GM19455 (cell line): ENCODE results near the gene SORCS2.
"Not testable (repeated sequence)": the region's sequence is repeated elsewhere in the genome, so short reads cannot be mapped to it uniquely, and the experiment has no call there.

Source experiments
- ATAC-seq: cut with Tn5 transposase; IDR thresholded peaks from one replicate; pipeline ENCODE4 v1.9.1; 2021; ENCODE audit not compliant: unreplicated experiment

SORCS2 gene

DNA sequence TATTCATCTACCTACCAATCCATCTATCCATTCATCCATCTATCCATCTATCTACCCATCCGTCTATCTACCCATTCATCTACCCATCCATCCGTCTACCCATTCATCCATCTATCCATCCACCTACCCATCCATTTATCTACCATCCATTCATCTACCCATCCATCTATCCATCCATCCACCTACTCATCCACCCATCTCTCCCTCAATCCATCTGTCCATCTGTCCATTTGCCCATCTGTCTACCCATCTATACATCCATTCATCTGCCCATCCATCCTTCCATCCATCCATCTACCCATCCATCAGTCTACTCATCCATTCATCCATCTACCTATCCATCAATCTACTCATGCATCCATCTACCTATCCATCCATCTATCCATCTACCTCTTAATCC is 369.2 kb downstream of the SORCS2 start:
- ATAC-seq, result no peak

DNA sequence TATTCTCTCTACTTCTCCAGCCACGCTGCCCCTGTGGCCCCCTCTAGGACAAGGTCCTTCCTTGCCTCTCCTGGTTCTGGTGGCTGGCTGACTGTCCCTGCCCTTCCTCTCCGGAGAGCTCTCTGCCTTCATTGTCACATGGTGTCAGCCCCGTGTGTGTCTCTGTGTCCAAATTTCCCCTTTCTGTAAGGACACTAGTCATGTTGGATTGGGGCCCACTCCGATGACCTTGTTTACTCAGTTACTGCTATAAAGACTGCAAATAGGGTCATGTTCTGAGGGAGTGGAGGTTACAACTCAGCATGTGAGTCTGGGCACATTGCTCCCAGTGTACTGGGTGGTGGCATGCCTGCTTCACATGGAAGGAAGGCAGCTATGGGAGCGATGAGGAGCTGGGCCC is 371.9 kb downstream of the SORCS2 start:
- ATAC-seq, result no peak

DNA sequence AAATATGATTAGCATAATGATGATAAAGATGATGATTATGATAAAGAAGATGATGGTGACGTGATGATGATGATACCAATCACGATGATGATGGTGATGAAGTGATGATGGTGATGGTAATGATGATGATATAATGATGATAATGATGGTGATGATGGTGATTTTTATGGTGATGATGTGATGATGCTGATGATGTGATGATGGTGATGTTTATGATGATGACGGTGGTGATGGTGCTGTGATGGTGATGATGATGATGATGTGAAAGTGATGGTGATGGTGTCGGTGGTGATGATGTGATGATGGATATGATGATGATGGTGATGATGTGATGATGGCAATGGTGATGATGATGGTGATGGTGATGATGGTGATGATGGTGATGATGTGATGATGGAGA is 373.1 kb downstream of the SORCS2 start:
- ATAC-seq, result no peak

DNA sequence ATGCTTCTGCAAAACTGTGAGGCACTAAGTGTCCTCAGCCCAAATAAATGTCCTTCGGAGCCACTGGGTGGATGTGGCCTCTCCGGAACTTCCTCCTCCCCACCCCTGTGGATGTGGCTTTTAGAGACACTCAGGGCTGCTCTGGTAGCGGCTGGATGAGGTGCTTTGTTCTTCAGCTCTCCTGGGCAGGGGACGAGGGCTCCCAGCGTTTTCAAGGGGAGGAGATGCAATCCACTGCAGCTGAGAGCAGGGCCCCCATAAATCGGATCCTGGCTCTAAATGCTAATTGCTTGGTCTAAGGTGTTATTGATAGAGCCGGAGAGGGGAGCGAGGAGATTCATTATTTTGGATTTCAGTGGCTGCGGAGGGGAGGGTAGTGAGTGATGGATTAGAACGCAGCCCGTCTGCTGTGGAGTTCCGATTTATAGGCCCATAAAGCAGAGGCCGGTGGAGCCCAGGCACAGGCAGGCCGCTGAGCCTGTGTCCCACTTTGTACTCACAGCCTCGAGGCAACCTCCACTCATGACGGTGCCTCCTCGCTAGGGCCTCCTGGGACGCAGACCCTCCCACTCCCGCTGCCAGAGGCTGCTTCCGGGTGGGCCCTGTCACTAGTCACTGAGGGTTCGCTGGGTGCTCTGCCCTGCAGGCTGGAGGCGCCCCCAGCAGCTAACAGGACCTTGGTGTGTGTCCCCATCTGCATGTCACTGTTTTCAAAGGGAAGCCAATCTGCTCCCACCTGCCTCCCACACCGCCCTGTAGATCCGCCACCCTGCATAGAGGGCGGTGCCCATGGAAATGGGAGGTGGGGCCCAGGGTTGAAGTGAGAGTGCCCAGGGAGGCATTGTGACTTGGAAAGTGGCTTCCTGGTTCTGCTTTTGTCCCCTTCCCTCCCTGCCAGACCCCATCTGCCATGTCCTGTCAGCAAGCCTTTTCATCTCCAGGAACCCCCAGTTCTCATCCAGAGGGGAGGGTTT is 377.8 kb downstream of the SORCS2 start:
- ATAC-seq, result no peak

DNA sequence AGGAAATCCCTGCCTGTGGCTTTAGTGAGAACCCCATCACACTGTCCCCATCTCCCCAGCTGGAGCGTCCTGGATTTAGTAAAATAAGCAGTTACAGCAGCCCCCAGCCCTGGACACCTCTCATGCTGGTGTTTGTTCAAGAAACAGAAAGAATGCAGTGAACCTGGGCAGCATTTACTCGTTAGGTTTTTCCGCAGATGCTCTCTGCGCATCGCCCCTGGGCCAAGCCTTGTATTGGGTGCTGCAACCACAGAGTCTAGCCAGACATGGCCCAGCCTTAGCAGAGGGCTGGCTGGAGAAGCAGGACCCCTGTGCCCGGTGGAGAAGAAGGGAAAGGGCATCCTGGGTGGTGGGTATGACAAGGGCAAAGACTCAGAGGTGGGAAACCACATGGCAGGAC is 378.7 kb downstream of the SORCS2 start:
- ATAC-seq, result no peak

DNA sequence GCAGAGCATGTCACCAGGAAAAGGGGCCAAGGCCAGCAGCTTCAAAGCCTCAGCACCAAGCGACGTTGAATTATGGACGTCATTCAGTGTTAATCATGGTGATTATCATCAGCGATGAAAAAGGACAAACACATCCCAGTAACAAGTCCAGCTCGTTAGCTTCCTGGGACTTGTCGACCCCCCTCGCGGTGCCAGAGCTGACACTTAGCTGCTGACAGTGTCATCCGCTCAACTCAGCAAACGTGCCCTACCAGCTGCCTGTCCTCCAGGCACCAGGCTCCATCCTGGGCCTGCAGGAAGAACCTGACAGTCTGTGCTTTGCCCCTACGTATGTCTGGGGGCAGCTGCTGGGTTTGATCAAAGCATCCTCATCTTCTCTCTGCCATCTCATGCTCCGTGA is 379.4 kb downstream of the SORCS2 start:
- no peak for ATAC-seq

DNA sequence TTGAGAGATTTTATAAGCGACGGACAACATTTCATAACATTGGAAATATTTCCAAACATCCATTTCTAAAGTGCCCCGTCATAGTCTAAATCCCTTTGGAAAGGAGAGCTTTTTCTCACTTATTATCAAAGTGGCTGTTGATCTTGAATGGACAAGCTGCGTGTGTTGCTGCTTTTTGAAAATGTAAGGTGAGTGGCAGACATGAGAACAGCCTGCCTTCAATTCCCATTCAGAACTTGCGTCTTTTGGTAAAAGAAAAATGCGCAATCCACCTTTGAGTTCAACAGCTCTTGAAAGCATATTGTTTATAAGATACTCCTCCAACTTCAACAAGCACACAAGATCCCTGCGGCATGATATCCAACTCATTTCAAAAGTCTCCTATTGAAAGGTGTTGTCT is 380.6 kb downstream of the SORCS2 start:
- ATAC-seq, result no peak

DNA sequence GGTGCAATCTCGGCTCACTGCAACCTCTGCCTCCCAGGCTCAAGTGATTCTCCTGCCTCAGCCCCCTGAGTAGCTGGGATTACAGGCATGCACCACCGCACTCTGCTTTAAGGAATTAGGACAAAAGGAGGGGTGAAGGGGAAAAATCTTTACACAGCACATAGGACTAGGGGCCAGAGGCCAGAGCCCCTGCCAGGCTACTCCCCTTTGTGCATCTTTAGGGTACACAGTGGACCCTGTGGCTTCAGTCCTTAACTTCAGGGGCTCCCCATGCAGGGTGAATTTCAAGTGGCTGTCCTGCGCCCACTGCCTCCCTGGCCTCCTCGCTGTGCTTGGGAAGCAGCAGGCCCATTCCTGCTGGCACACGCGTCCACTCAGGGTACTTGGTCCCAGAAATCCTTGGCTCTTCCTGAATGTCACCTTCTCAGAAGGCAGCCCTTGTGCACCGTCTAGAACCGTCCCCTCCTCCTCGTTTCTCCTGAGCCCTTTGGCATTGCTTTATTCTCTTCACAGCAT is 381.3 kb downstream of the SORCS2 start:
- no peak for ATAC-seq

DNA sequence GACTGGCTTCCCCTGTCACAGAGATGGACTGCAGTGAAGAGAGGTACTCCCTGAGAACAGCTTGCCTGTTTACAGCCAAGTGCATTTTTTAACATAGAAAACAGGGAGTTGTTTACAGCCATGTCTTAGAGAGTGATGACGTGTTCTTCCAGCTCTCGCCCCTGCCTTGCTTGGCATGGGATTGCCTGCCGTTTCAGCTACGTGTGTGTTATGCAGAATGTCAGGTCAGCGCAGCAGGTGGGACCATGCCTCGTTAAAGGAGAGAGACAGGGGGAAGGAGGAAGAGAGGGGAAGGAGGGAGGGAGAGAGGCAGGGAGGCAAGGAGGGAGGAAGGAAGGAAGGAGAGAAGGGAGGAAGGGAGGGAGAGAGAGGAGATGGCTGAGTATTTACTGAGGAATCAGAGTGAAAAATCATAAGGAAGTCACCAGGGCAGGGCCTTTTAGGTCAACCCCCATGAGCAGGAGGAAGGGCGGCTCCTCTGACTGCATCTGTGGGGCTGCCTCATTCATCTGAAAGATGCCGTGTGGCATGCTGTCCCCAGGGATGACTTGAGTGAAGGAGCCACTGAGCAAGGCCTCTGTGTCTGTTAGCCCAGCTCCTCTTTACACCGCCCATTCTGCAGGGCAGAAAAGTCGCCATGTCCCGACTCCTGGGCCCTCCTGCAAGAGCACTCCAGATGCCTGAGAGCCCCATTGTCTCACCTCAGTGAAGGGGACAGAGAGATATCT is 382.1 kb downstream of the SORCS2 start:
- no peak for ATAC-seq

DNA sequence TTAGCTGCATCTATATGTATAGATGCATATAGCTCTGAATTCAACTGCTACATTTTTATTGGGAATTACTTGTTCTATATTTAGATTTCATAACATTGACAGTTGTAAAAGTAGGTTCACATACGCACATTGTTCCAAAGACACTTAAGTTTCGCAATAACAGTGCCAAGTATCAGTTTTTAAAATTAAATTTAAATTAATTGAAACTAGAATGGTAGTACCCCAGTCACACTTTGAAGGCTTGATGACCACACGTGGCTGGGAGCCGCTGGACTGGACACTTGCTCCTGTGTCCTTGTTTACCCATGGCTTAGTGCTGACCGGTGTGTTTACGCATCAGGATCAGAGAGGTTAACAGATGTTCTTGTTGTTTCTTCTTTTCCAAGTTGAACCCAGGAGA is 383.1 kb downstream of the SORCS2 start:
- no peak for ATAC-seq

DNA sequence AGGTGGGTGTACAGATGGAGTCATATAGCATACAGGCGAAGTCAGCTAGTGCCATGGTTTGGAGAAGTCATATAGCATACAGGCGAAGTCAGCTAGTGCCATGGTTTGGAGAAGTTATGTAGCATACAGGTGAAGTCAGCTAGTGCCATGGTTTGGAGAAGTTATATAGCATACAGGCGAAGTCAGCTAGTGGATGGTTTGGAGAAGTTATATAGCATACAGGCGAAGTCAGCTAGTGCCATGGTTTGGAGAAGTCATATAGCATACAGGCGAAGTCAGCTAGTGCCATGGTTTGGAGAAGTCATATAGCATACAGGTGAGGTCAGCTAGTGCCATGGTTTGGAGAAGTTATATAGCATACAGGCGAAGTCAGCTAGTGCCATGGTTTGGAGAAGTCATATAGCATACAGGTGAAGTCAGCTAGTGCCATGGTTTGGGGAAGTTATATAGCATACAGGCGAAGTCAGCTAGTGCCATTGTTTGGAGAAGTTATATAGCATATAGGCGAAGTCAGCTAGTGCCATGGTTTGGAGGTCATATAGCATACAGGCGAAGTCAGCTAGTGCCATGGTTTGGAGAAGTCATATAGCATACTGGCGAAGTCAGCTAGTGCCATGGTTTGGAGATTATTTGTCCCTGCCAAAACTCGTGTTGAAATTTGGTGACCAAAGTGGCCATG is 385.2 kb downstream of the SORCS2 start:
- not testable (repeated sequence) for ATAC-seq

DNA sequence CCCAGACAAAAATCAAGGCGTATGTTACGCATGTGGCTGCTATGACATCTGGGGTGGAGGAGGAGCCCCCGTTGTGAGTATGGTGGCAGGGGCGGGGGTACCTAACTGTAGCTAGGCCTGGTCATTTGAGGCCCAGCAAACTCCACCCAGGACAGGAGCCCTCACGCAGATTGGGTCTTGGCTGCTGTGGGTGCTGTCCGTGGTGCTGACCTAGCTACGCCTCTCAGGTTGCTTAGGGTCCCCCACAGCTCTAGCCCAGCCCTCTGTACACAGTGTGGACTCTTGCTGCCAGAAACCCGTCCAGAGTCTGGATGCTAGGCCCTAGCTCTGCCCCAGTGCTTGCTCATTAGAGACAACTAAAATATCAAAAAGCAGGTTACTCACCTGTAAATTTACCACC is 389.1 kb downstream of the SORCS2 start:
- no peak for ATAC-seq

DNA sequence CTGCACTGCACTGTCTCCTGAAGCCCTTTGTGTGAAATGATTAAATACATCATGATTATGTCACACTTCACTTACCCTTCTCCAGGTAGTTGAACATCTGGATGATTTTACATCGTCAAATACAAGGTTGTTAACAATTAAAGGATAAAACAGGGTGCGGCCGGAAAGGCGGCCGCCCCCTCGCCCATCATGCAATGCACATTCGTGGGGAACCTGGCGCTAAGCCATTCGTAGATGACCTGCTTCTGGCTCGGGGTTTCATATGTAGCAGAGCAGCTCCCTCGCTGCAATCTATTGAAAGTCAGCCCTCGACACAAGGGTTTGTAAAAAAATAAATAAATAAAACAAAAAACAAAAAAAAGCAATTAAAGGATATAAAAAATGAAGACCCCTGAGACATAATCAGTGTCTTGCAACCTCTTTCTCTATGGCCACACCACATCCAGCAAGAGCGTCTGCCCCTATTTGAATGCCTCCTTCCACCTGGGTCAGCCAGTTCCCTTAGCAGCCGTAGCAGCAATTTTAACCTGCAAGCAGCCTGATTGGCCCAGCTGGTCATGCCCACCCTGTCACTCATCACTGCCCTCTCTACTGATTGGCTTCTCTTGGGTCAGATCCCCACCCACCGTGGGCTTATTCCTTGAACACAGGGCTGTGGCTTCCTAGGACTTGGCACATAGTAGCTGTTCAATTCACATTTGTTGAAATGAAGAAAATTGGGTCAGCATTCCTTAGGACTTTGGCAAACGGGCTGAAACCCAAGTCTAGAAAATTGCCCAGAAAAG is 390.2 kb downstream of the SORCS2 start:
- ATAC-seq, result no peak

DNA sequence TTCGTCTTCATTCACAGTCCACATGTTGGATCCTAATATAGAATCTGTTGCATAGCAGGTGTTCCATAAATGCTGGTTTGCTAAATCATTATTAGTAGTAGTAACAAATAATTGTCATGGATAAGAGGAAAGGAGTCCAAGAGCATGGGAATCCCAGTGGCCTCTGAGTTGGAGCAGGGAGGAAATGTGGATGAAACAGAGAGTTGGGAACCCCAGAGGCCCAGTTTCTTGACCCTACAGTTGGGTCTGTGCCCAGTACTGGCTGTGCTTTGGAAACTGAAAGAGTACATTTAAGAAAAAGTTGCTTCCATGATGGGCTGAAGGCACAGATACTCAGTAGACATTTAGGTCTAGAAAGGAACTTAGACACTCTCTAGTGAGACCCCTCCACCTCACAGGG is 391.8 kb downstream of the SORCS2 start:
- ATAC-seq, result no peak

DNA sequence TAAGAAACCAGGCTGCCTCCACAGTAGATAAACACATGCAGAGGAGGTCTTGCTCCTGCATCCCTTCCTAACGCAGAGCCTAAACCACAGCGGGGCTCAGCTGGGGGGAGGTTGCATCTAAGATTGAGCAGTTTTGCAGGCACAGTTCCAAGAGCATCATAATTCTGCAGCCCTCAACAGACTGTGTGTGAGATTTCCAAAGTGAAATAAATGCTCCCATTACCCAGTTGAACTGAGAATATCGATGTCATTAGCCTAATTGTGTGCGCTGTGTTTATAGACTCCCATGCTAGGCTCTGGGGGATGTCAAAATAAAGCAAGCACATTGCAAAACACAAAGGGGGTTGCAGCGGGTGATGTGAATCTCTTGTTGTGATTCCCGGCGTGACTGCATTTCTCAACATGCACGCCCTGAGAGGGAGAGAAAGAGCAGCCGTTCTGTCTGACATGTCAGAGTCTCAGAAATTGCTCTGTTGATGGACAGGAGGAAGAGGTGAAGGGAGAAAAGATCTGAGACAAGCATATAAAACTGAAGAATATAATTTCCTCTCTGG is 392.3 kb downstream of the SORCS2 start:
- no peak for ATAC-seq

DNA sequence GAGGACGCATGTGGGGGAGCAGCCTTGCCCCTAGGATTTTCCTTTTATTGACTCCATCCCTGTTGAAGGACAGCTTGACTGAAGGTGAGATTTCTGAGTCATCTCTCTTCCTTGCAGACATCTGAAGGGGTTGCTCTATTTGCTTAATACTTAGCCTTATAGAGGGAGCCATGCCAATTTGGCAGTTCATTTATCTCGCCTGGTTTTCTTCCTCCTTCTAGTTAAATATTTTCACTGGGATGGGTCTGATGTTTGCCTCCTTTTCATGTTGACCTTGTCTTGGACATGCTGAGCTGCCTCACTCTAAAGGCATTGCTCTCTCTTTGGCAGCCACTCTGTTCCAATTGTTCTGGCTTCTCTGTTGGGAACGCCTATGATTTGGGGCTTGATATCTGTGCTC is 393.4 kb downstream of the SORCS2 start:
- no peak for ATAC-seq

DNA sequence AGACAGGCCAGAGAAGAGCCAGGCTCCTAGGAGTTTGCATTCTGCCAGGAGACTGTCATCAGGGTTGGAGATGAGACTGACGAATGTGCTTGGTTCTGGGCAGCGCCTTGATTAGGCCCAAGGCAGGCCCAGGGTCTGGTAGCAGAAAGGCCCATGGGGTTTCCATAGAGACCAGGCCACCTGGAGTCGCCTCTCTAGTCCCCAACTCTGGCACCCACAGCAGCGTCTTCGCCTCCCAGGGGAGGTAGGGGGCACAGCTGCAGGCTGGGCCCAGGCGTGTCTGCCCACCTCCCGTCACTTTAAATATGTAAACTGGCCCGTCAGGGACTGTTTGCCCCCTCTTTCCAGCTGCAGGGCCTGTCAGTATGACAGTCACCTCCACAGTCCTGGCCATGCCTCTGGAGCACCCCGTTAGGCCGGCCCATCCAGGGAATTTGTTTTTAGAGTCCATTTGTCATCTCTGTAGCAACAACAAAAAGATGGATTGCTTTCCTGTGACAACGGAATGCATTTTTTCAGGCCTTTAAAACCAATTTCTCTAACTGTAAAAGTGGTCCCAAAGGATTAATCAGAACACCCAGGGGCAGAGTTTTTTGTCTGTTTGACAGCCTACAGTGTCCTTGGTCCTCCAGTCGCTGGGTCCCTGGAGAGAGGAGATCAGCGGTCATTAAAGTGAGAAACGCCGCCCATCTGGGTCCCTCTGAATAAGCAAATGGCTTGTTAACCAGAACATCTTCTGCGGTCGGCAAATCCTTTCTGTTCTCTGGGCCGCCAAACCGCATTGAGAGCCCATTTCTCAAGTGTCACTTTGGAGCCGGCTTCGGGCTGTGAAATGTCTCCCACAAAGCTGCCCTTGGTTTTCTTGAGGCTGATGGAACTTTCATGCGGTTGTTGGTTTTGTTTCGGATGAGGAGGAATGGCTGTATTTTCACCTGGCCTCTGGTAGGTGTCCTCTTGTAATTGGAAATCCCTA is 395.4 kb downstream of the SORCS2 start:
- ATAC-seq, result no peak

DNA sequence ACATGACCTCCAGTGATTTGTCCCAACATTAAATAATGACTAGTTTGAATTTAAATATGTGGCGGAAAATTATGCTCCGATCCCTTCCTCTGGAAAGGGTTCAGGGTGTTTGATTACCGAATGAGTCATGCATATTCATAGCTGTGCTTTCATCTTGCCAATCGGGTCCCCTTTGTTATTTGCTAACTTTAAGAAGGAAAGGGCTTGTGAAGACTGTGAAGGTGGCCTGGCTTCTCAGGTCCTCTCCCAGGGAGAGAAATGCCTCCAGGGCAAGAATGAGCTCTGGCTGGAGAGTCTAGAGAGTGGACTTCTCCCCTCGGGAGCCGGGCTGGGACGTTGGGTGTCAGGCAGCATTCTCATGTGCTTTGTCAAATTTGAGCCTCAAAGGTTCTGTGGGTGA is 397.9 kb downstream of the SORCS2 start:
- no peak for ATAC-seq

DNA sequence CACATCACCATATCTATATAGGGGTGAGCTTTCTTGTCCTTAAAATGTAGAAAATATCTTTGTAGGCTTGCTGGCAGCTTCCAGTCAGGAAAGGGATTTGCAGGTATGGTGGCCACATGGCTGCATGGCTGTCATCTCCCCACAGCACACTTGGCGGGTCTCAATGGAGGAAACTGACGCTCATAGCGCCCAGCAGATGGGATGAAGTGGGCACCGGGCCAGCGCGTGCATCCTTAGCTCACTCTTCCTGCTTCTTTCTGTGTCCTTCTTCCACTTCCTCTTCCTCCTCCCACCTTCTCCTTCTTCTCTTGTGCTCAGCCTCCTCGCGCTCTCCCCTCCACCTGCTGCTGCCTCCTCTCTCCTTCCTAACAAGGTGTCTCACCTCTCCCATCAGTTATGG is 398.6 kb downstream of the SORCS2 start:
- ATAC-seq, result no peak
